IMR-90 (cell line): ENCODE measurements around the gene HS2ST1. TPM values are rescaled to one million over a fixed set of nuclear protein-coding genes. Genes with fewer than 3 reads are reported as not detected.
"Not testable (repeated sequence)": the region's sequence is repeated elsewhere in the genome, so short reads cannot be mapped to it uniquely, and the experiment has no call there.

ENCODE experiments used
- ATAC-seq: fragments of 200-7000 bp; cut with Tn5 transposase; 2 replicates; pipeline ENCODE4 v1.9.1; 2020; ENCODE audit warnings: low read depth, mild to moderate bottlenecking, moderate library complexity
- BruUV-seq: library from RNA; stranded (reverse); fragments of 400-500 nt; replicated peaks from 2 replicates; lab custom pipeline; 2021; lab: Mats Ljungman, UMichigan
- CTCF ChIA-PET: fragments of 300-600 bp; formaldehyde crosslinking; extraction: SDS; loops from one replicate; lab custom pipeline; 2021; ENCODE audit warnings: antibody characterized with exemption; lab: Yijun Ruan, JAX
- POLR2A ChIA-PET: fragments of 300-600 bp; sonication (Branson Sonifier 250); formaldehyde crosslinking; loops from one replicate; lab custom pipeline; 2022; ENCODE audit warnings: antibody characterized with exemption; ENCODE audit not compliant: unreplicated experiment; lab: Charles Lee
- DNase-seq: peaks from one replicate; pipeline ENCODE4 v3.0.0; 2013
- H2AFZ ChIP-seq: replicated peaks from 2 replicates; pipeline ENCODE3; 2013; ENCODE audit warnings: low read length, mild to moderate bottlenecking; ENCODE audit not compliant: poor library complexity
- H2AK5ac ChIP-seq: 2 replicates; pipeline ENCODE4 v1.6.1; 2013; ENCODE audit warnings: low read depth, low read length, inconsistent platforms
- H2AK9ac ChIP-seq: replicated peaks from 2 replicates; pipeline ENCODE3; 2013; ENCODE audit warnings: mild to moderate bottlenecking, low read depth, low read length, moderate library complexity; ENCODE audit not compliant: poor library complexity
- H2BK120ac ChIP-seq: 2 replicates; pipeline ENCODE4 v1.6.1; 2013; ENCODE audit warnings: low read depth, low read length, inconsistent platforms
- H2BK15ac ChIP-seq: 3 replicates; pipeline ENCODE4 v1.6.1; 2013; ENCODE audit warnings: low read depth, low read length, inconsistent platforms
- H2BK20ac ChIP-seq: 2 replicates; pipeline ENCODE4 v1.6.1; 2013; ENCODE audit warnings: low read depth, mild to moderate bottlenecking, inconsistent platforms, low read length, moderate library complexity
- H2BK5ac ChIP-seq: 2 replicates; pipeline ENCODE4 v1.6.1; 2013; ENCODE audit warnings: mild to moderate bottlenecking, low read depth, low read length, inconsistent platforms; ENCODE audit not compliant: poor library complexity, severe bottlenecking
- H3K14ac ChIP-seq: replicated peaks from 2 replicates; pipeline ENCODE4 v1.6.1; 2013; ENCODE audit warnings: low read depth, low read length, inconsistent platforms
- H3K18ac ChIP-seq: 2 replicates; pipeline ENCODE4 v1.6.1; 2013; ENCODE audit warnings: low read depth, low read length, control low read depth
- H3K23ac ChIP-seq: 2 replicates; pipeline ENCODE4 v1.6.1; 2013; ENCODE audit warnings: low read depth, low read length, inconsistent platforms
- H3K27ac ChIP-seq: 2 replicates; pipeline ENCODE4 v1.5.1; 2013; ENCODE audit warnings: mild to moderate bottlenecking, control low read depth, low read length; ENCODE audit not compliant: insufficient read depth
- H3K27me3 ChIP-seq: 2 replicates; pipeline ENCODE4 v1.6.1; 2013; ENCODE audit warnings: low read length; ENCODE audit not compliant: control insufficient read depth, insufficient read depth
- H3K36me3 ChIP-seq: 2 replicates; pipeline ENCODE4 v1.6.1; 2013; ENCODE audit warnings: low read length, mixed read lengths; ENCODE audit not compliant: control insufficient read depth, insufficient read depth
- H3K4ac ChIP-seq: 2 replicates; pipeline ENCODE4 v1.6.1; 2013; ENCODE audit warnings: low read depth, low read length, inconsistent platforms
- H3K4me1 ChIP-seq: 2 replicates; pipeline ENCODE4 v1.6.1; 2013; ENCODE audit warnings: low read length, mixed read lengths; ENCODE audit not compliant: control insufficient read depth, insufficient read depth
- H3K4me2 ChIP-seq: 2 replicates; pipeline ENCODE4 v1.6.1; 2013; ENCODE audit warnings: low read depth, mild to moderate bottlenecking, control low read depth, low read length, moderate library complexity
- H3K4me3 ChIP-seq: 2 replicates; pipeline ENCODE4 v1.5.1; 2013; ENCODE audit warnings: low read depth, mild to moderate bottlenecking, control low read depth, low read length, moderate library complexity; ENCODE audit not compliant: insufficient read depth
- H3K56ac ChIP-seq: 2 replicates; pipeline ENCODE4 v1.6.1; 2013; ENCODE audit warnings: low read length, inconsistent platforms; ENCODE audit not compliant: insufficient read depth; ENCODE audit errors: extremely low read depth
- H3K79me1 ChIP-seq, 2 experiments: 2 replicates each; pipeline ENCODE4 v1.6.1; 2013; ENCODE audit warnings: low read length in 2 of 2, inconsistent platforms in 1 of 2, low read depth in 1 of 2
- H3K9ac ChIP-seq: 2 replicates; pipeline ENCODE4 v1.6.1; 2013; ENCODE audit warnings: low read depth, low read length, control low read depth
- H3K9me1 ChIP-seq: 2 replicates; pipeline ENCODE4 v1.6.1; 2013; ENCODE audit warnings: low read length, inconsistent platforms; ENCODE audit not compliant: insufficient read depth
- H3K9me3 ChIP-seq: 2 replicates; pipeline ENCODE4 v1.6.1; 2013; ENCODE audit warnings: low read length; ENCODE audit not compliant: control insufficient read depth, insufficient read depth
- H4K20me1 ChIP-seq: 2 replicates; pipeline ENCODE4 v1.6.1; 2013; ENCODE audit warnings: low read length, inconsistent platforms; ENCODE audit not compliant: insufficient read depth
- H4K5ac ChIP-seq: 2 replicates; pipeline ENCODE4 v1.6.1; 2013; ENCODE audit warnings: mild to moderate bottlenecking, low read depth, low read length, control low read depth
- H4K8ac ChIP-seq, 2 experiments: 2 replicates each; pipeline ENCODE4 v1.6.1; 2013; ENCODE audit warnings: low read depth in 2 of 2, low read length in 2 of 2, control low read depth in 1 of 2, inconsistent platforms in 1 of 2
- H4K91ac ChIP-seq: 2 replicates; pipeline ENCODE4 v1.6.1; 2013; ENCODE audit warnings: low read depth, low read length, inconsistent platforms; ENCODE audit not compliant: insufficient read depth
- CEBPB ChIP-seq: IDR thresholded peaks from 2 replicates; pipeline ENCODE4 v1.6.1; 2012; ENCODE audit warnings: low read depth, low read length, improper control_type of control experiment
- FOS ChIP-seq: fragments of 150-350 bp; IDR thresholded peaks from 2 replicates; pipeline ENCODE4 v1.6.1; 2016; ENCODE audit warnings: low read depth, low read length
- MAFK ChIP-seq: IDR thresholded peaks from 2 replicates; pipeline ENCODE4 v1.6.1; 2012; ENCODE audit warnings: low read depth, low read length, improper control_type of control experiment
- MAZ ChIP-seq: IDR thresholded peaks from 2 replicates; pipeline ENCODE4 v1.6.1; 2012; ENCODE audit warnings: low read depth, mild to moderate bottlenecking, low read length, improper control_type of control experiment, moderate library complexity, borderline replicate concordance
- NFE2L2 ChIP-seq: fragments of 150-350 bp; IDR thresholded peaks from 2 replicates; pipeline ENCODE4 v1.6.1; 2016; ENCODE audit warnings: low read depth, mild to moderate bottlenecking, low read length
- RAD21 ChIP-seq: IDR thresholded peaks from 2 replicates; pipeline ENCODE4 v1.6.1; 2012; ENCODE audit warnings: low read length, improper control_type of control experiment
- SMC3 ChIP-seq: fragments of 150-350 bp; IDR thresholded peaks from 2 replicates; pipeline ENCODE4 v1.6.1; 2016; ENCODE audit warnings: low read depth, mild to moderate bottlenecking, antibody characterized with exemption, low read length, moderate library complexity
- WGBS, 2 experiments: methylation state at CpG; one replicate each; pipeline versions ENCODE4 v1.1.5 to v1.1.7; 2013; ENCODE audit warnings: missing lambda C conversion rate in 2 of 2; ENCODE audit not compliant: insufficient read length in 1 of 2; ENCODE audit errors: extremely low coverage in 2 of 2; 5-methylcytosine and 5-hydroxymethylcytosine counted together
- dilution Hi-C: fragments of 300-500 bp; cut with HindIII; formaldehyde crosslinking; loops from one replicate; pipeline ENCODE4 v1.14.3; 2018; ENCODE audit warnings: low sequenced_read_pairs; ENCODE audit not compliant: unreplicated experiment
- in situ Hi-C: fragments of 300-500 bp; cut with MboI; formaldehyde crosslinking; loops from 3 replicates; pipeline ENCODE4 v1.14.3; 2019; ENCODE audit warnings: low sequenced_read_pairs, inconsistent platforms, mixed read lengths
- intact Hi-C: fragments of 100-400 bp; cut with micrococcal nuclease; formaldehyde crosslinking; loops from 2 replicates; pipeline ENCODE4 v1.10.0; 2022
- polyA plus RNA-seq, 3 experiments: library from polyadenylated mRNA; depleted of rRNA; stranded (reverse); fragments of >200 nt; gene quantifications; 2 replicates each; pipeline ENCODE4 v1.2.3, GENCODE V29; 2012; ENCODE audit warnings: low replicate concordance in 1 of 3
- total RNA-seq: library from RNA; depleted of rRNA; stranded (reverse); fragments of >200 nt; gene quantifications from 2 replicates; pipeline ENCODE4 v1.2.3, GENCODE V29; 2012
- TF ChIP-seq, protein P1 (sequence below): fragments of 150-350 bp; IDR thresholded peaks from 2 replicates; pipeline ENCODE4 v1.6.1; 2017; ENCODE audit warnings: mild to moderate bottlenecking, antibody characterized with exemption, low read length, low read depth
- TF ChIP-seq, protein P2 (sequence below): fragments of 150-350 bp; IDR thresholded peaks from 2 replicates; pipeline ENCODE4 v1.6.1; 2016; ENCODE audit warnings: low read depth, mild to moderate bottlenecking, low read length, moderate library complexity, borderline replicate concordance

Gene HS2ST1
- total and polyA plus RNA-seq, 2 of the 4 experiments (the other 2 are of a cell fraction) = 7.8 to 13.1 TPM

DNA sequence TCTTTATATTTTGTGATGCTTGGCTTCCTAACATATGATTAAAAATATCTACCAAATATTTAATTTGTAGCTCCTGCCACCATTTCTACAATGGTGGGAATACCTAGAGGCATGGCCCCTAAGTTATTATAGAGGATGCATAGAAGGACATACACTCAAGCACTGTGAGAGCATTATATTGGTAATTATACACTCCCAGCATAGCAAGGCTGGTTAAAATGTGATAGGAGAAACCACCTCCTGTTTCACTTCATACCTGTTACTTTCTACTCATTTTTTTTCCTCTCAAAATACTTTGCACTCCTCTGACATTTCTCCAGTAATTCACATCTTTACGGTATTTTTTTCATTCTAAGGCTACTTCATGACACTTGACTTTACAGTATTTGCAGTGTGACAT is 92.9 kb downstream of the HS2ST1 start:
- H4K20me1 ChIP-seq = no peaks in the 10 kb centered on the region
- no peak overlapping the region for H3K4me3 ChIP-seq
- H4K91ac ChIP-seq = no peak overlapping the region
- no peak overlapping the region for H2AFZ ChIP-seq
- DNase-seq (no peak), ATAC-seq (no peak)
- H2BK5ac ChIP-seq = no peak overlapping the region
- no peak overlapping the region for H2AK9ac ChIP-seq
- no peaks in the 10 kb centered on the region for H3K9me1 ChIP-seq
- no peak overlapping the region for H2BK120ac ChIP-seq
- POLR2A ChIA-PET = no interaction called here
- no peak for TF ChIP-seq CEBPB
- no peak for TF ChIP-seq RAD21
- TF ChIP-seq MAFK = no peak
- no peak for TF ChIP-seq SMC3
- no peak for TF ChIP-seq NFE2L2
- TF ChIP-seq, protein P1, sequence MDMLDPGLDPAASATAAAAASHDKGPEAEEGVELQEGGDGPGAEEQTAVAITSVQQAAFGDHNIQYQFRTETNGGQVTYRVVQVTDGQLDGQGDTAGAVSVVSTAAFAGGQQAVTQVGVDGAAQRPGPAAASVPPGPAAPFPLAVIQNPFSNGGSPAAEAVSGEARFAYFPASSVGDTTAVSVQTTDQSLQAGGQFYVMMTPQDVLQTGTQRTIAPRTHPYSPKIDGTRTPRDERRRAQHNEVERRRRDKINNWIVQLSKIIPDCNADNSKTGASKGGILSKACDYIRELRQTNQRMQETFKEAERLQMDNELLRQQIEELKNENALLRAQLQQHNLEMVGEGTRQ = no peak
- TF ChIP-seq, protein P2, sequence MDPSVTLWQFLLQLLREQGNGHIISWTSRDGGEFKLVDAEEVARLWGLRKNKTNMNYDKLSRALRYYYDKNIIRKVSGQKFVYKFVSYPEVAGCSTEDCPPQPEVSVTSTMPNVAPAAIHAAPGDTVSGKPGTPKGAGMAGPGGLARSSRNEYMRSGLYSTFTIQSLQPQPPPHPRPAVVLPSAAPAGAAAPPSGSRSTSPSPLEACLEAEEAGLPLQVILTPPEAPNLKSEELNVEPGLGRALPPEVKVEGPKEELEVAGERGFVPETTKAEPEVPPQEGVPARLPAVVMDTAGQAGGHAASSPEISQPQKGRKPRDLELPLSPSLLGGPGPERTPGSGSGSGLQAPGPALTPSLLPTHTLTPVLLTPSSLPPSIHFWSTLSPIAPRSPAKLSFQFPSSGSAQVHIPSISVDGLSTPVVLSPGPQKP = no peak
- TF ChIP-seq MAZ = no peak
- no peak for TF ChIP-seq FOS
- no peak overlapping the region for H3K14ac ChIP-seq
- H3K56ac ChIP-seq = no peak overlapping the region
- H4K5ac ChIP-seq = no peak overlapping the region
- no peak overlapping the region for H2AK5ac ChIP-seq
- H3K9me3 ChIP-seq = no peaks in the 10 kb centered on the region
- BruUV-seq = no TSS peak
- no peaks in the 10 kb centered on the region for H3K4me1 ChIP-seq
- H4K8ac ChIP-seq = no peak overlapping the region
- in situ Hi-C loops = no loop called here
- no CpG with 5 or more reads among the region's 1 CpG for WGBS, 2 experiments
- H2BK20ac ChIP-seq = no peak overlapping the region
- no peaks in the 10 kb centered on the region for H3K36me3 ChIP-seq
- H3K4ac ChIP-seq = no peak overlapping the region
- H3K4me2 ChIP-seq = no peak overlapping the region
- dilution Hi-C loops = no loop called here
- no peaks in the 10 kb centered on the region for H3K27me3 ChIP-seq
- intact Hi-C loops = no loop called here
- no peak overlapping the region for H3K23ac ChIP-seq
- H3K18ac ChIP-seq = no peak overlapping the region
- CTCF ChIA-PET = no interaction called here
- 0 out of 4 replicates have a peak, but pooled peaks cover 0 to 3% of the 10 kb centered on the region in 2 experiments for H3K79me1 ChIP-seq
- no peak overlapping the region for H2BK15ac ChIP-seq
- H3K27ac ChIP-seq = no peak overlapping the region
- H3K9ac ChIP-seq = no peak overlapping the region

DNA sequence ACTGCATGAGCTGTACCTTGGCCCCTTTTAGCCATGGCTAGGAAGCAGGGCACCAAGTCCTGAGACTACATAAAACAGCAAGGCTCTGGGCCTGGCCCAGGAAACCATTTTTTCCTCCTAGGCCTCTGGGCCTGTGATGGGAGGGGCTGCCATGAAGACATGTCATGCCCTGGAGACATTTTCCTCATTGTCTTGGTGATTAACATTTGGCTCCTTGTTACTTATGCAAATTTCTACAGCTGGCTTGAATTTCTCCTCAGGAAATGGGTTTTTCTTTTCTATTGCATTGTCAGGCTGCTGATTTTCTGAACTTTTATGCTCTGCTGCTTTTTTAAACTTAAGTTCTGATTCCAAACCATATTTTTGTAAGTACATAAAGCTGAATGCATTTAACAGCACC is 99.0 kb downstream of the HS2ST1 start:
- H2AK5ac ChIP-seq, in situ Hi-C loops, H3K23ac ChIP-seq, H3K56ac ChIP-seq, H3K4ac ChIP-seq, H2BK15ac ChIP-seq, ATAC-seq, H3K27ac ChIP-seq, H3K18ac ChIP-seq, H2BK5ac ChIP-seq, H3K79me1 ChIP-seq, H3K4me3 ChIP-seq, H3K14ac ChIP-seq, H4K20me1 ChIP-seq, DNase-seq, H3K4me1 ChIP-seq, H2BK120ac ChIP-seq, H3K4me2 ChIP-seq, dilution Hi-C loops, CTCF ChIA-PET, POLR2A ChIA-PET, H3K36me3 ChIP-seq, H2BK20ac ChIP-seq, H3K9me3 ChIP-seq, H3K9me1 ChIP-seq, H2AK9ac ChIP-seq, H4K91ac ChIP-seq, H3K27me3 ChIP-seq, H4K8ac ChIP-seq, H4K5ac ChIP-seq, BruUV-seq, H3K9ac ChIP-seq, intact Hi-C loops, H2AFZ ChIP-seq: not testable (repeated sequence)
